Stimulated activated CD8-positive, alpha-beta memory T cell treated with anti-CD3 and anti-CD28 coated beads, Interleukin-7, amount 100 ng/mL, for 24 hours (primary cell): Measurements from ENCODE around the gene CIT.
"Not testable (repeated sequence)": the region's sequence is repeated elsewhere in the genome, so short reads cannot be mapped to it uniquely, and the experiment has no call there.

Experiments used
- DNase-seq: peaks from one replicate; pipeline ENCODE4 v3.0.0-alpha.2; 2020; ENCODE audit warnings: low read depth

Gene CIT

DNA sequence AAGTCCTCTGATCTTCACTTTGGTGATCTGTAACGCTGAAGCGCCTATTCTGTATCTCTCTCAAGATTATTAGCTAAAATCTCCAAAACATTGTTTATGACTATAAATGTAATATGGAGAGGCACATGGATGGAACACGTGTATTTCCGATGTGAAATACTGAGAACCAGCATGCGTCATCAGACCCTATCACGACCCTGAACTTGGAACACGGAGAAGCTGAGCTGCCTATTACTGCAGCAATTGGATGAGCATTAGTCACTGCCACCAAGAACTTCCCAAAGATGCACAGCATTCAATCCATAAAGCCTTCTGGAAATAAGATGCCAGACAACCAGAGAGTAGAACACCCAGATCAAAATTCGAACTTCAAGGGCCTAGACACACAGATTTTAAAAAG is 147.2 kb downstream of the CIT start:
- no peak for DNase-seq

GRCh38 chr12:119728444-119728745 is 148.7 kb downstream of the CIT start:
- DNase-seq, result no peak

- no peak for DNase-seq
These were observed 149.3 kb downstream of the CIT start for GRCh38 chr12:119727600-119728443.

DNA sequence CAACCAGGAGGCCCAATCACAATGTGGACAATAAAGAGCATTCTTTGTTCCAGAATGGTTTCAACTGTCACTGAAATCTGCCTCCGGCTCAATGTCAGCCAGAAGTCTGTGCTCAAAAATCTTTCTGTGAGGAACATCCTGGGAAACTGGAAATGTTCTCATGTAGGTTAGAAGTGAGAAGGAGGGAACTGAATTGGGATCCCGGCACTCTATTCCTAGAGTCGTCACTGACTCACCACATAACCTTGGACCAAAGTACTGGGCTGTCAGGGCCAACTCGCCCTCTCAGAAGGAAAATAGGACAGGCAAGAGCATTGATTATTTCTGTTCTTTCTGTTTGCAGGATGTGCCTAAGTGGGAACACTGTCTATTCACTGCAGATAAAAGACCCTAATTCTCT is 151.6 kb downstream of the CIT start:
- DNase-seq, result no peak

GRCh38 chr12:119721306-119721705 is 155.8 kb downstream of the CIT start:
- DNase-seq, result no peak

- no peak for DNase-seq
These were observed 156.8 kb downstream of the CIT start for GRCh38 chr12:119720349-119720748.

GRCh38 chr12:119718141-119718540 is 159.0 kb downstream of the CIT start:
- DNase-seq, result no peak

DNA sequence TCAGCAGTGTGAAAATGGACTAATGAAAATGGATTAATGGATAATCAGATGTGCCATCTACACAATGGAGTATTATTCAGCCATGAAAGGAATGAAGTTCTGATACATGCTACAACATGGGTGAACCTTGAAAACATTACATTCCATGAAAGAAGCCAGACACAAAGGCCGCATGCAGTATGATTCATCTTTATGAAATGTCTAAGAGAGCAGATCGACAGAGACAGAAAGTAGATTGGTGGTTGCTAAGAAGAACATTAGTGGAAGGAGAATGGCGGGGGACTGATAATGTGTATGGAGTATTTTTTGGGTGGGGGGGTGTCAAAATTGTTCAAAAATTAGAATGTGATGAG is 161.9 kb downstream of the CIT start:
- no peak for DNase-seq

- no peak for DNase-seq
These were observed 162.4 kb downstream of the CIT start for GRCh38 chr12:119714614-119715267.

DNA sequence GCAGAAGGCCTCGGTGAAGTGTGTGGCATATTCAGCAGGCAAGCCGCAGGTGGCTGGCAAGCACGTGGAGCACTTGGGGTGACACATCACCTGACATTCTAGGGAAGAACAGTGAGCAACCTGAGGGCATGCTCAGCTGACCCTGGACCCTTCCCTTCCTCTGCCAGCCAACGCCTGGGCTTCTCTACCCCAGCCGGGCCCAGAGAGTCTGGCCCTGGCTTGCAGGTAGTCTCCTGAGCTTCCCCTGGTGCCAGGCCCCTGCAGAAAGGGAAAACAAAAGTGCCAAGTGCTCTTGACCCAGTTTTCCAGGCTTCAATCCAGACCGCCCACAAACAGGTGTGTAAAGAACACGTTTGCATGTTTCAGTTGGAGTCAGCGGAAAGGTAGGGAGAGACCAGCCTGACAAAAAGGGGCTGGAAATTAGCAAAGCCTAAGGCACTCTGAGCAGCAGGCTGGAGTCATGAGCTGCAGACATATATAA is 163.5 kb downstream of the CIT start:
- DNase-seq, result no peak

- DNase-seq, result no peak
These were observed 164.4 kb downstream of the CIT start for GRCh38 chr12:119712721-119713120.

DNA sequence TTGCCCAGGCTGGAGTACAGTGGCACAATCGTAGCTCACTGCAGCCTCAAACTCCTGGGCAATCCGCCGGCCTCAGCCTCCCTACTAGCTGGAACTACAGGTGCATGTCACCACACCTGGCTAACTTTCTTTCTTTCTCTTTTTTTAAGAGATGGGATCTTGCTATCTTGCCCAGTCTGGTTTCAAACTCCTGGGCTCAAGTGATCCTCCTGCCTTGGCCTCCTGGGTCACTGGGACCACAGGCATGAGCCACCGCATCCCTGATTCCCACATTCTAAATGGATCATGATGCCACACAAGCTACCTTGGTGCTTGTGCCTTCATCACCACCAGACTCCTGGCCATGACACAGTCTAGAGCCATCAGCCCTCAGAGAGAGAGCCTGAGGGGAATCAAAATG is 165.4 kb downstream of the CIT start:
- DNase-seq, result no peak

- no peak for DNase-seq
These were observed 166.1 kb downstream of the CIT start for GRCh38 chr12:119710965-119711551.

DNA sequence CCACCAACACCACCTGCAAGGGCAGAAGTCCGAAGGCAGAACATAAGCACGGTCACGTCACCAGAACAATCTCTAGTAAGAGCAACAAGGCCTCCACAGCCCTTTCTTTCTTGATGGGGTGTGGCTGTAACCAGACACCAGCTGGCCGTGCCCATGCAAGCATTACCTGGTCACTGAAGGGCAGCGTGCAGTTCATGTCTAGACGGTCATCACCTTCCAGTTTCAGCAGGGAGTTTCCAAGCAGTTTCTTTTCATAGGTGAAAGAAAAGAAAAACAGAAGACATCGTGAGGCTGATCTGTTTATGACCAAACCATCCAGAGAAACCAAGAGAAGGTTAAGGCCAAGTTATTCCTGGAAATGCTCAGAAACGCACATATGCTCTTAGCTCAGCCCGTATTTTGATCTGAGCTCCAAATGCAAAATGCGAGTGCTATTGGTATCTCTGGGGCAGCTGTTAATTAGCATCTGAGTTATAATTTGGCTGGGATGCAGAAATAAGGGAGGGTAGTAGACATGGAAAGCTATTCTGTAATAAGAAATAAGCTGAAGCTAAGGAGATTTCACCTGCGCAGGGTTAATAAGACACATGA is 166.7 kb downstream of the CIT start:
- DNase-seq, result no peak

DNA sequence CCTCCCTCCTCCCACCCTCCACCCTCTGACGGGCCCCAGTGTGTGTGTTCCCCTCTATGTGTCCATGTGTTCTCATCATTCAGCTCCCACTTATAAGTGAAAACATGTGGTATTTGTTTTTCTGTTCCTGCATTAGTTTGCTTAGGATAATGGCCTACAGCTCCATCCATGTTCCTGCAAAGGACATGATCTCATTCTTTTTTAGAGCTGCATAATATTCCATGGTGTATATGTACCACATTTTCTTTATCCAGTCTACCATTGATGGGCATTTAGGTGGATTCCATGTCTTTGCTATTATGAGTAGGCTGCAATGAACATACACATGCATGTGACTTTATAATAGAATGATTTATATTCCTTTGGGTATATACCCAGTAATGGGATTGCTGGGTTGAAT is 170.7 kb downstream of the CIT start:
- not testable (repeated sequence) for DNase-seq

DNA sequence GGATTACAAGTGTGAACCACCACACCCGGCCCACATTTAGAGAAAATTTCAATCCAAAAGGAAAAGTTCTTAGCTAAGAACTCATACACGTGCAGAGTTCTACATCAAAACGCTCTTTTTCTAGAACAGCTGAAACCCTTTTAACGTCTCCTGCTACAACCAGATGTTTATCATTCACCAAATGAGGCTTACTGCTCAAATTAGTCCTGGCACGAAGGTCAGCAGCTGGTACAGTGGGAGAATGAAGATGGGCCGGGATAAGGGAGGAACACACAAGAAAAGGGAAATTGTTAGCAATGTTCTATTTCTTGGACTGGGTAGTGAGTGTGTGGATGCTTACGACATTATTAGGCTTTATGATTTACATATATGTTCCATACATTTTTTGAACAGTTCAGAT is 171.9 kb downstream of the CIT start:
- DNase-seq, result no peak

DNA sequence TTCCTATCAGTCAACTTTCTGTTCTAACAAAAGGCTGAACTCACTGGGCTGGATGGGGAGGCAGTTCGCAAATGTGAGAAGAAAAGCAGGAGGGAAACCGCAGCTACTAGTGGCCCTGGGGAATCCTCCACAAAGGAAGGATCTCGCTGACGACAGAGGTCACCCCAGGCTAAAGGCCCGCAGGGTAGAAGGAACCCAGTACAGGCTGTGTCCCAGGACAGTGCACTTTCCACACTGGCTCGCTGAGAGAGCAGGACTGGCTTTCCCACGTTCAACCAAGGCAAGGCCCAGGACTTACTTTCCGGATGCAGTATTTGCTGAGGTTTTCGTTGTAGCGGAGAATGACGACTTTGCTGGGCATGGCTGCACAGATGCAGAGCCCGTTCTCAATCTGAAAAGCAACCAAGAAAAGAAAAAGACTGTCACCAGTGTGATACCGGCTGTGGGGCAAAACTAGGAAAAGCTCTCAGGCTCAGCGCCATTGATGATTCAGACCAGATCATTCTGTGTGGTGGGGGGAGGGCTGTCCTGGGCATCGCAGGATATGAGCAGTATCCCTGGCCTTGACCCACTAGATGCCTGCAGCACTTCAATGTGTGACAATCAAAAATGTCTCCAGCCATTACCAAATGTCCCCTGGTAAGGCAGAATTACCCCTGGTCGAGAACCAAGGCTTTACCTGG is 172.9 kb downstream of the CIT start:
- DNase-seq, result no peak

- DNase-seq, result no peak
These were observed 177.0 kb downstream of the CIT start for GRCh38 chr12:119700078-119700477.

GRCh38 chr12:119699199-119699760 is 177.8 kb downstream of the CIT start:
- DNase-seq, result no peak

GRCh38 chr12:119696943-119697342 is 180.2 kb downstream of the CIT start:
- no peak for DNase-seq

- DNase-seq, result no peak
These were observed 182.1 kb downstream of the CIT start for GRCh38 chr12:119695034-119695433.

GRCh38 chr12:119694111-119694510 is 183.0 kb downstream of the CIT start:
- no peak for DNase-seq
